ENCODE results near the gene SREK1. TPM values are rescaled to one million over a fixed set of nuclear protein-coding genes. Genes with fewer than 3 reads are reported as not detected.

SREK1 gene
- total RNA-seq, 4 donors from 2014 or later, result 29.9 to 51.9 (median 44.9) TPM

DNA sequence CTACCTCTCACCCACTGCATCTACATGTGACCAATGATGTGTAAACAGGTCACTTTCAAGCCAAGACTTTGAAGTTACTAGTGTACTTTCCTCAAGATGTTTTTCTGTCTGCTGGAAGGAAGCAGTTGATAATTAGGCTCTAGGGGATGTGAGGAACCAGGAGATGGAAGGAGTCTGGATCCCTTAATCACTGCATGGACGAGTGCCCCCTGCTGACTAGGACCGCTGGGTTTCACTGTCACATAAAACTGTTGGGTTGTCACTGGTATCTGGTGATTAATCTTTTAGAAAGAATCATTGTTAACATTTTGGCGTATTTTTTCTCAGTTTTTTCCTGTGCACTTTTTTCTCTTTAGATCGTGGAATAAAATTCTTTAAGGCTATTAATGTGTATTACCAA lies 79.5 kb downstream of the SREK1 start:
- Histone ChIP-seq H3K4me1 (no peaks in the 10 kb centered on the region), H3K4me3 (no peak overlapping the region), H3K27ac (replicated peaks in 1 of 4) (no peak overlapping the region), H3K27me3 (no peaks in the 10 kb centered on the region), H3K36me3 (peaks cover 0 to 3% (median 0%) of the 10 kb centered on the region in 4 donors), H3K9me3 (no peaks in the 10 kb centered on the region)
- peak; percentile 66 for DNase-seq (ENCODE audit: extremely low spot score)
- intact Hi-C loops (cut with DNase I), result no loop called here
- TF ChIP-seq EP300 (IDR thresholded peaks at IDR 0.05) (no peak), POLR2AphosphoS5 (IDR thresholded peaks at IDR 0.05) (no peak), POLR2A (IDR thresholded peaks at IDR 0.05; ENCODE audit: low read depth) (no peak)
- TF ChIP-seq, protein P1, sequence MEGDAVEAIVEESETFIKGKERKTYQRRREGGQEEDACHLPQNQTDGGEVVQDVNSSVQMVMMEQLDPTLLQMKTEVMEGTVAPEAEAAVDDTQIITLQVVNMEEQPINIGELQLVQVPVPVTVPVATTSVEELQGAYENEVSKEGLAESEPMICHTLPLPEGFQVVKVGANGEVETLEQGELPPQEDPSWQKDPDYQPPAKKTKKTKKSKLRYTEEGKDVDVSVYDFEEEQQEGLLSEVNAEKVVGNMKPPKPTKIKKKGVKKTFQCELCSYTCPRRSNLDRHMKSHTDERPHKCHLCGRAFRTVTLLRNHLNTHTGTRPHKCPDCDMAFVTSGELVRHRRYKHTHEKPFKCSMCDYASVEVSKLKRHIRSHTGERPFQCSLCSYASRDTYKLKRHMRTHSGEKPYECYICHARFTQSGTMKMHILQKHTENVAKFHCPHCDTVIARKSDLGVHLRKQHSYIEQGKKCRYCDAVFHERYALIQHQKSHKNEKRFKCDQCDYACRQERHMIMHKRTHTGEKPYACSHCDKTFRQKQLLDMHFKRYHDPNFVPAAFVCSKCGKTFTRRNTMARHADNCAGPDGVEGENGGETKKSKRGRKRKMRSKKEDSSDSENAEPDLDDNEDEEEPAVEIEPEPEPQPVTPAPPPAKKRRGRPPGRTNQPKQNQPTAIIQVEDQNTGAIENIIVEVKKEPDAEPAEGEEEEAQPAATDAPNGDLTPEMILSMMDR (IDR thresholded peaks at IDR 0.05), result no peak
- 47% methylated on average over 4 of the region's 4 CpGs for WGBS

DNA sequence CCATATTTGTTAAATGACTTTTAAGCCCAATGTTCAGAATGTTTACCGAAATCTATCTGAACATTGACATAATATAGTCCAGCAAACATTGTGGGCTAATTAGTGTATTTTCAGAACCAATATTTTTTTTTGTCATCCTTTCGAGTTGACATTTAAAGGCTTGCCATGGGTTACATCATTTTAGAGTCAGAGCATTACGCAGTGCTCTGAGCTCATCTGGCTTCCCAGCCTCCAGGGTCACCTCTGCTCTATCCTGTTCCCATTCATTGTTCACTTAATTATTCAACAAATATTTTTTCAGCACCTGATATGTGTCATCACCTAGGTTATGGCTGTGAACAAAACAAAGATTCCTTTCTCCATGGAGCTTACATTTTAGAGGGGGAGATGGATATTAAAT lies 80.2 kb downstream of the SREK1 start:
- H3K36me3 ChIP-seq, result peaks cover 0 to 3% (median 0%) of the 10 kb centered on the region in 4 donors
- no peaks in the 10 kb centered on the region for H3K4me1 ChIP-seq
- H3K27ac ChIP-seq (replicated peaks in 1 of 4), result no peak overlapping the region
- no peaks in the 10 kb centered on the region for H3K27me3 ChIP-seq
- H3K9me3 ChIP-seq, result no peaks in the 10 kb centered on the region
- 95% methylated on average over 3 of the region's 3 CpGs for WGBS
- TF ChIP-seq, protein P1 (IDR thresholded peaks at IDR 0.05), result no peak
- TF ChIP-seq POLR2A (IDR thresholded peaks at IDR 0.05; ENCODE audit: low read depth) (no peak), POLR2AphosphoS5 (IDR thresholded peaks at IDR 0.05) (no peak), EP300 (IDR thresholded peaks at IDR 0.05) (no peak)
- no peak overlapping the region for H3K4me3 ChIP-seq
- DNase-seq (ENCODE audit: extremely low spot score), result peak; percentile 17
- intact Hi-C loops (cut with DNase I), result no loop called here

DNA sequence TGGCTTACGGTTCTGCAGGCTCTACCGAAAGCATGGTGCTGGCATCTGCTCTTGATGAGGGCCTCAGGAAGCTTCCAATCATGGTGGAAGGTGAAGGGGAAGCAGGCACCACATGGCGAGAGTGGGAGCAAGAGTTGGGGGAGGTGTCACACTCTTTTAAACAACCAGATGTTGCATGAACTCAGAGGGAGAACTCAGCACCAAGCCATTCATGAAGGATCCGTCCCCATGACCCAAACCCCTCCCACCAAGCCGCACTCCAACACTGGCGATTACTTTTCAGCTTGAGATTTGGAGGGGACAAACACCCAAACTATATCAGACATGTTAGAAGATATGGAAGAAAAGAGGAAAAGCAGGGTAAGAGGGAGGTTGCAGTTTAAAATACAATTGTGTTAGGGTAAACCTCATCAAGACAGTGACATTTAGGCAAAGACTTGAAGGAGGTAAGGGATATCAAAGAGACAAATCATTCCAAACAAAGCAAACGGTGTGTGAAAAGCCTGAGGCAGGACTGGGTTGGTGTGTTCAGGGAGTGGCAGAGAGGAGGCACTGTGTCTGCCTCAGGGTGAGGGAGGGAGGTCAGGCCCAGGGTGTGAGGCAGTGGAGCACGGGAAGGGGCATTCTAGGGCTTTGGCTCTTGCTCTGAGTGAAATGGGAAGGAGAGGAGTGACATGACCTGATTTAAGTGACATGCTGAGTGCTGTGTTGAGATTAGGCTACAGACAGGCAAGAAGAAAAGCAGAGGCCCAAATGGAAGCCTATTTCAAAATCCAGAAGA lies 80.9 kb downstream of the SREK1 start:
- Histone ChIP-seq H3K27me3 (no peaks in the 10 kb centered on the region), H3K27ac (replicated peaks in 1 of 4) (no peak overlapping the region), H3K4me1 (no peaks in the 10 kb centered on the region), H3K9me3 (no peaks in the 10 kb centered on the region), H3K4me3 (no peak overlapping the region), H3K36me3 (peaks cover 0 to 3% (median 0%) of the 10 kb centered on the region in 4 donors)
- DNase-seq (ENCODE audit: extremely low spot score), result peak; percentile 81
- intact Hi-C loops (cut with DNase I), result no loop called here
- TF ChIP-seq POLR2AphosphoS5 (IDR thresholded peaks at IDR 0.05), result no peak
- TF ChIP-seq, protein P1 (IDR thresholded peaks at IDR 0.05), result no peak
- no peak for TF ChIP-seq EP300 (IDR thresholded peaks at IDR 0.05)
- TF ChIP-seq POLR2A (IDR thresholded peaks at IDR 0.05; ENCODE audit: low read depth), result no peak
- 85% methylated on average over 8 of the region's 8 CpGs for WGBS

DNA sequence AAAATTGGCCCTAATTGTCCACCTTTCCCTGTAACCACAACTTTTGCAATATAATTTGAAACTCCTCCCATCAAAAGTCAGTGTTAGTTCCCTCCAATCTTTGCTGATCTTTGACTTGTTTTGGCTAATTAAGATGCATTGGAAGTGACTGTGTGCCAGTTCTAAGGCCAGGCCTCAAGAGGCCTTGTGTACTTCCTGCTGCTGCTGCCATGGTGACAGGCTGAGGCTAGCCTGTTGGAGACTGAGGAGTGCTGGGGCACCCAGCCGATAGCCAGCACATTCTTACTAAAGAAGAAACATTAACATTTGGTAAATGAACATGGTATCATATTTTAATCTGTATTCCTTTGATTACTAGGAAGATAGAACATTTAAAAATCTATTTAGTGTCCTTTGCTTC lies 86.5 kb downstream of the SREK1 start:
- WGBS, result 82% methylated on average over 1 of the region's 1 CpG
- H3K4me1 ChIP-seq, result no peaks in the 10 kb centered on the region

More for the DNA sequence above, 86.5 kb downstream of the SREK1 start:
- Histone ChIP-seq H3K27me3 (no peaks in the 10 kb centered on the region), H3K9me3 (no peaks in the 10 kb centered on the region), H3K27ac (replicated peaks in 1 of 4) (no peak overlapping the region), H3K36me3 (no peaks in the 10 kb centered on the region), H3K4me3 (no peak overlapping the region)
- intact Hi-C loops (cut with DNase I), result no loop called here
- TF ChIP-seq EP300 (IDR thresholded peaks at IDR 0.05) (no peak), POLR2AphosphoS5 (IDR thresholded peaks at IDR 0.05) (no peak), POLR2A (IDR thresholded peaks at IDR 0.05; ENCODE audit: low read depth) (no peak)
- TF ChIP-seq, protein P1 (IDR thresholded peaks at IDR 0.05), result no peak
- no peak for DNase-seq (ENCODE audit: extremely low spot score)

Measured in esophagus muscularis mucosa (tissue), 4 donors.